Measurements from ENCODE around the gene NMT1.
"Not testable (repeated sequence)": the region's sequence is repeated elsewhere in the genome, so short reads cannot be mapped to it uniquely, and the experiment has no call there.

Gene NMT1

GRCh38 chr17:45048795-45049563 lies 12.1 kb upstream of the NMT1 start:
- no peak for DNase-seq (ENCODE audit: low spot score)
- H3K36me3 Mint-ChIP-seq (ENCODE audit: low read depth) = peaks cover 26% of the 10 kb centered on the region
- peak overlapping the region; percentile 60 for H3K27ac Mint-ChIP-seq
- peaks cover 27% of the 10 kb centered on the region for H3K4me1 Mint-ChIP-seq (ENCODE audit: low read depth)
- H3K27me3 Mint-ChIP-seq (ENCODE audit: low read depth) = no peaks in the 10 kb centered on the region
- H3K4me3 Mint-ChIP-seq = peak overlapping the region; percentile 90
- H3K9me3 Mint-ChIP-seq = no peaks in the 10 kb centered on the region

GRCh38 chr17:45050481-45051059 lies 10.5 kb upstream of the NMT1 start:
- Mint-ChIP-seq H3K9me3 (no peaks in the 10 kb centered on the region), H3K36me3 (ENCODE audit: low read depth) (peaks cover 31% of the 10 kb centered on the region), H3K27ac (peak overlapping the region; percentile 87), H3K4me3 (peak overlapping the region; percentile 90), H3K4me1 (ENCODE audit: low read depth) (peaks cover 31% of the 10 kb centered on the region), H3K27me3 (ENCODE audit: low read depth) (no peaks in the 10 kb centered on the region)
- DNase-seq (ENCODE audit: low spot score) = peak; percentile 53

GRCh38 chr17:45051060-45051719 lies 9.9 kb upstream of the NMT1 start, which contains the start of gene DCAKD:
Gene DCAKD, minus strand, starts transcription at chr17:45051632. Its CDS starts 16,747 bp downstream, at chr17:45034885.
- peak within 1 kb of the TSS; percentile 93 for H3K27ac Mint-ChIP-seq
- no peaks in the 10 kb centered on the region for H3K9me3 Mint-ChIP-seq
- peaks cover 32% of the 10 kb centered on the region for H3K4me1 Mint-ChIP-seq (ENCODE audit: low read depth)
- peaks cover 29% of the 10 kb centered on the region for H3K36me3 Mint-ChIP-seq (ENCODE audit: low read depth)
- peak within 1 kb of the TSS; percentile 90 for H3K4me3 Mint-ChIP-seq
- DNase-seq (ENCODE audit: low spot score) = peak; percentile 95
- no peaks in the 10 kb centered on the region for H3K27me3 Mint-ChIP-seq (ENCODE audit: low read depth)

GRCh38 chr17:45051720-45052051 lies 9.4 kb upstream of the NMT1 start:
- not testable (repeated sequence) for DNase-seq (ENCODE audit: low spot score); H3K27ac Mint-ChIP-seq; H3K9me3 Mint-ChIP-seq; H3K27me3 Mint-ChIP-seq (ENCODE audit: low read depth)
- peak overlapping the region; percentile 86 for H3K4me3 Mint-ChIP-seq
- peaks cover 32% of the 10 kb centered on the region for H3K4me1 Mint-ChIP-seq (ENCODE audit: low read depth)
- peaks cover 27% of the 10 kb centered on the region for H3K36me3 Mint-ChIP-seq (ENCODE audit: low read depth)

- no peaks in the 10 kb centered on the region for H3K9me3 Mint-ChIP-seq
- H3K27ac Mint-ChIP-seq = peak overlapping the region; percentile 93
- peaks cover 23% of the 10 kb centered on the region for H3K36me3 Mint-ChIP-seq (ENCODE audit: low read depth)
- H3K4me1 Mint-ChIP-seq (ENCODE audit: low read depth) = peaks cover 28% of the 10 kb centered on the region
- H3K27me3 Mint-ChIP-seq (ENCODE audit: low read depth) = no peaks in the 10 kb centered on the region
- peak; percentile 56 for DNase-seq (ENCODE audit: low spot score)
- peak overlapping the region; percentile 86 for H3K4me3 Mint-ChIP-seq
Measured at GRCh38 chr17:45052052-45052772, 8.9 kb upstream of the NMT1 start.

- Mint-ChIP-seq H3K36me3 (ENCODE audit: low read depth) (peaks cover 16% of the 10 kb centered on the region), H3K27me3 (ENCODE audit: low read depth) (no peaks in the 10 kb centered on the region), H3K4me1 (ENCODE audit: low read depth) (peaks cover 37% of the 10 kb centered on the region), H3K4me3 (peak overlapping the region; percentile 94), H3K9me3 (no peaks in the 10 kb centered on the region), H3K27ac (peak overlapping the region; percentile 100)
- no peak for DNase-seq (ENCODE audit: low spot score)
Measured at GRCh38 chr17:45060382-45060796, 728 bp upstream of the NMT1 start.

- no peak for DNase-seq (ENCODE audit: low spot score)
- peaks cover 14% of the 10 kb centered on the region for H3K36me3 Mint-ChIP-seq (ENCODE audit: low read depth)
- peak overlapping the region; percentile 94 for H3K4me3 Mint-ChIP-seq
- no peaks in the 10 kb centered on the region for H3K27me3 Mint-ChIP-seq (ENCODE audit: low read depth)
- H3K9me3 Mint-ChIP-seq = no peaks in the 10 kb centered on the region
- H3K27ac Mint-ChIP-seq = peak overlapping the region; percentile 100
- peaks cover 35% of the 10 kb centered on the region for H3K4me1 Mint-ChIP-seq (ENCODE audit: low read depth)
Measured at GRCh38 chr17:45061606-45062205, 589 bp downstream of the NMT1 start.

GRCh38 chr17:45063198-45063597 lies 2.1 kb downstream of the NMT1 start:
- no peak for DNase-seq (ENCODE audit: low spot score)
- Mint-ChIP-seq H3K4me3 (peak overlapping the region; percentile 94), H3K9me3 (no peaks in the 10 kb centered on the region), H3K27ac (peak overlapping the region; percentile 57), H3K36me3 (ENCODE audit: low read depth) (peaks cover 22% of the 10 kb centered on the region), H3K27me3 (ENCODE audit: low read depth) (no peaks in the 10 kb centered on the region), H3K4me1 (ENCODE audit: low read depth) (peaks cover 45% of the 10 kb centered on the region)

- no peak overlapping the region for H3K27ac Mint-ChIP-seq
- H3K9me3 Mint-ChIP-seq = no peaks in the 10 kb centered on the region
- DNase-seq (ENCODE audit: low spot score) = no peak
- H3K4me3 Mint-ChIP-seq = no peak overlapping the region
- H3K36me3 Mint-ChIP-seq (ENCODE audit: low read depth) = peaks cover 23% of the 10 kb centered on the region
- H3K27me3 Mint-ChIP-seq (ENCODE audit: low read depth) = no peaks in the 10 kb centered on the region
- peaks cover 29% of the 10 kb centered on the region for H3K4me1 Mint-ChIP-seq (ENCODE audit: low read depth)
Measured at GRCh38 chr17:45067637-45068036, 6.5 kb downstream of the NMT1 start.

GRCh38 chr17:45070001-45070400 lies 8.9 kb downstream of the NMT1 start:
- Mint-ChIP-seq H3K27ac (no peak overlapping the region), H3K36me3 (ENCODE audit: low read depth) (peaks cover 29% of the 10 kb centered on the region), H3K9me3 (no peaks in the 10 kb centered on the region), H3K4me1 (ENCODE audit: low read depth) (peaks cover 12% of the 10 kb centered on the region), H3K4me3 (no peak overlapping the region), H3K27me3 (ENCODE audit: low read depth) (no peaks in the 10 kb centered on the region)
- DNase-seq (ENCODE audit: low spot score) = no peak

- H3K27me3 Mint-ChIP-seq (ENCODE audit: low read depth) = no peaks in the 10 kb centered on the region
- H3K9me3 Mint-ChIP-seq = no peaks in the 10 kb centered on the region
- H3K4me3 Mint-ChIP-seq = no peak overlapping the region
- no peak overlapping the region for H3K27ac Mint-ChIP-seq
- DNase-seq (ENCODE audit: low spot score) = no peak
- peaks cover 10% of the 10 kb centered on the region for H3K4me1 Mint-ChIP-seq (ENCODE audit: low read depth)
- H3K36me3 Mint-ChIP-seq (ENCODE audit: low read depth) = peaks cover 27% of the 10 kb centered on the region
Measured at GRCh38 chr17:45070809-45071208, 9.7 kb downstream of the NMT1 start.

- no peak for DNase-seq (ENCODE audit: low spot score)
- no peak overlapping the region for H3K4me3 Mint-ChIP-seq
- no peaks in the 10 kb centered on the region for H3K27me3 Mint-ChIP-seq (ENCODE audit: low read depth)
- peaks cover 30% of the 10 kb centered on the region for H3K36me3 Mint-ChIP-seq (ENCODE audit: low read depth)
- H3K27ac Mint-ChIP-seq = no peak overlapping the region
- peaks cover 9% of the 10 kb centered on the region for H3K4me1 Mint-ChIP-seq (ENCODE audit: low read depth)
- no peaks in the 10 kb centered on the region for H3K9me3 Mint-ChIP-seq
Measured at GRCh38 chr17:45073414-45074070, 12.4 kb downstream of the NMT1 start.

GRCh38 chr17:45077643-45078042 lies 16.5 kb downstream of the NMT1 start:
- Mint-ChIP-seq H3K27ac (no peak overlapping the region), H3K4me1 (ENCODE audit: low read depth) (peaks cover 9% of the 10 kb centered on the region), H3K27me3 (ENCODE audit: low read depth) (no peaks in the 10 kb centered on the region), H3K9me3 (no peaks in the 10 kb centered on the region), H3K36me3 (ENCODE audit: low read depth) (peaks cover 42% of the 10 kb centered on the region), H3K4me3 (no peak overlapping the region)
- no peak for DNase-seq (ENCODE audit: low spot score)
